AG04450 (cell line): Measurements from ENCODE around the gene ADSL. TPM values are rescaled to one million over a fixed set of nuclear protein-coding genes. Genes with fewer than 3 reads are reported as not detected.

Source experiments
- CTCF ChIA-PET: fragments of 300-600, 350-600 bp; formaldehyde crosslinking; extraction: SDS; loops from one replicate; lab custom pipeline; 2022; ENCODE audit warnings: antibody characterized with exemption, inconsistent platforms; lab: Charles Lee
- POLR2A ChIA-PET: fragments of 350-600 bp; formaldehyde crosslinking; extraction: SDS; loops from one replicate; lab custom pipeline; 2021; ENCODE audit warnings: antibody characterized with exemption, inconsistent platforms; lab: Yijun Ruan, JAX
- DNase-seq: peaks from one replicate; pipeline ENCODE4 v3.0.0-alpha.2; 2011; ENCODE audit warnings: low read depth, low spot score
- H3K27ac ChIP-seq: one replicate; pipeline ENCODE4 v1.5.1; 2012; ENCODE audit warnings: low read depth, low read length, control low read depth
- H3K27me3 ChIP-seq: one replicate; pipeline ENCODE4 v1.6.0; 2012; ENCODE audit warnings: low read length; ENCODE audit not compliant: control insufficient read depth, insufficient read depth
- H3K4me3 ChIP-seq: 2 replicates; pipeline ENCODE4 v1.5.1; 2011; ENCODE audit warnings: mild to moderate bottlenecking, low read depth, low read length, control low read depth
- H3K9me3 ChIP-seq: 2 replicates; pipeline ENCODE4 v1.5.1; 2012; ENCODE audit warnings: low read length; ENCODE audit not compliant: control insufficient read depth, insufficient read depth
- polyA plus RNA-seq: library from polyadenylated mRNA; depleted of rRNA; stranded (reverse); fragments of >200 nt; gene quantifications from 2 replicates; pipeline ENCODE4 v1.2.3, GENCODE V29; 2011
- TF ChIP-seq, protein P1 (sequence below): IDR thresholded peaks from 2 replicates; pipeline ENCODE4 v1.5.1; 2011; ENCODE audit warnings: low read depth, low read length, control low read depth, inconsistent platforms

The ADSL gene
- polyA plus RNA-seq, 1 experiment = 116 TPM

- Histone ChIP-seq H3K27ac (no peak overlapping the region), H3K4me3 (no peak overlapping the region), H3K9me3 (no peaks in the 10 kb centered on the region; the same call in 1 of the 2 replicates), H3K27me3 (no peaks in the 10 kb centered on the region)
- DNase-seq = no peak
- CTCF ChIA-PET = interaction anchor here (1.4 to 1.8 kb wide), 2 partner anchors 13 to 222 kb away, joined by 4 to 6 read pairs; no protein-coding TSS in a partner anchor
- TF ChIP-seq, protein P1, sequence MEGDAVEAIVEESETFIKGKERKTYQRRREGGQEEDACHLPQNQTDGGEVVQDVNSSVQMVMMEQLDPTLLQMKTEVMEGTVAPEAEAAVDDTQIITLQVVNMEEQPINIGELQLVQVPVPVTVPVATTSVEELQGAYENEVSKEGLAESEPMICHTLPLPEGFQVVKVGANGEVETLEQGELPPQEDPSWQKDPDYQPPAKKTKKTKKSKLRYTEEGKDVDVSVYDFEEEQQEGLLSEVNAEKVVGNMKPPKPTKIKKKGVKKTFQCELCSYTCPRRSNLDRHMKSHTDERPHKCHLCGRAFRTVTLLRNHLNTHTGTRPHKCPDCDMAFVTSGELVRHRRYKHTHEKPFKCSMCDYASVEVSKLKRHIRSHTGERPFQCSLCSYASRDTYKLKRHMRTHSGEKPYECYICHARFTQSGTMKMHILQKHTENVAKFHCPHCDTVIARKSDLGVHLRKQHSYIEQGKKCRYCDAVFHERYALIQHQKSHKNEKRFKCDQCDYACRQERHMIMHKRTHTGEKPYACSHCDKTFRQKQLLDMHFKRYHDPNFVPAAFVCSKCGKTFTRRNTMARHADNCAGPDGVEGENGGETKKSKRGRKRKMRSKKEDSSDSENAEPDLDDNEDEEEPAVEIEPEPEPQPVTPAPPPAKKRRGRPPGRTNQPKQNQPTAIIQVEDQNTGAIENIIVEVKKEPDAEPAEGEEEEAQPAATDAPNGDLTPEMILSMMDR = no peak
- POLR2A ChIA-PET = interaction anchor here (0.6 kb wide), 1 partner anchor 10 kb away, joined by 6 read pairs; no protein-coding TSS in a partner anchor
These were observed 77.8 kb downstream of the ADSL start for GRCh38 chr22:40423882-40424640.

DNA sequence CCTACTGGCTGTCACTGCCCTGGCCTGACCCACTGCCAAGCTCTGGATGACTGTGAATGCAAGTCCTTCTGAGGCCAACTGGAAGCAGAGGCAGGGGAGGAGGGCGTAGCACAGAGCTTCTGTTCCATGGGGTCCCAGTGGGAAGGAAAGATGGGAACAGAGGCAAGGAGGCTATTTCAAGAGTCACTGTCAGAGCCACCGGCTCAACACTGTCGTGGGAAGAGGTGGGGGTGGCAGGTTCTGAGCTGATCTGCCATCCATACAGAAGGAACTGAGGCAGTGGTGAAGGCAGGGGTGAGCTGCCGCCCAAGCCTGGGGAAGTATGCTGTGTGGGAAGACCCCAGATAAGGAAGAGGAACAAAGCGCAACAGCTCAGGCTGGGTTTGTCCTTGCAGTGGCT is 78.8 kb downstream of the ADSL start:
- CTCF ChIA-PET = interaction anchor here (1.8 to 3.9 kb wide), 2 partner anchors 12 to 221 kb away, joined by 4 to 22 read pairs; no protein-coding TSS in a partner anchor
- no peaks in the 10 kb centered on the region for H3K9me3 ChIP-seq
- DNase-seq = no peak
- H3K4me3 ChIP-seq = no peak overlapping the region
- TF ChIP-seq, protein P1 = no peak
- no peaks in the 10 kb centered on the region for H3K27me3 ChIP-seq
- no peak overlapping the region for H3K27ac ChIP-seq
- POLR2A ChIA-PET = interaction anchor here (0.6 kb wide), 1 partner anchor 9 kb away, joined by 6 read pairs; no protein-coding TSS in a partner anchor

DNA sequence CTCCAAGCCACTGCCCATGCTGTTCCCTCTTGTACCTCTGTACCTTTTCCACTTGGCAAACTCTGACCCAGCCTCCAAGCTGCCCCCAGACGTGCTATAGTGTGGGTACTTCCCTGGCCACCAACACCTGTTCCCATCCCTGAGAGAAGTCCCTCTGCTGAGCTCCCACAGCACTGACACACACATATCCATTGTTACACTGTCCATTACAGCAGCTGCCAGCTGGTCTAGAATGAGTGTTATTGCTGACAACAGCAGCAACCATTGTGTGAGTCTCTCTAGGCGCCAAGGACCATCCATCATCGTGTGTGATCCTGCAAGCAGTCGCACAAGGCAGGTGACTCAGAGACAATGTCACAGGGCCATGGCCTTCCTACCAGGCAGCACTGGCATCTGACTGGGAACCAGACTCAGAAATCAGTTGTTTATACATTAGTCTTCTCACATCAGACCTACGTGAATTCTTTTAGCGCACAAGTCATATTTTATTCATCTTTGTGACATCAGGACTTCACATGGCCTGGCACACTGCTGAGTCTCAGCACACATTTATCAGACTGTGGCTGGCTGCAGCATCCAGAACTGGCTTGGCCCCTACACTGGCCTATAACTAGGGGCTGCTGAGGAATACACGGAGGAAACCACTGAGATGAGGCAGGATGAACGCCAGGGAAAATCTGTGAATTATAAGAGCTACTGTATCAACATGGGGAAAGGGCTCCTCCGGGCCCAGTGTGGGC is 80.5 kb downstream of the ADSL start:
- Histone ChIP-seq H3K27ac (peak overlapping the region; percentile 31), H3K27me3 (no peaks in the 10 kb centered on the region), H3K4me3 (no peak overlapping the region), H3K9me3 (no peaks in the 10 kb centered on the region)
- TF ChIP-seq, protein P1 = no peak
- POLR2A ChIA-PET = interaction anchor here (0.8 kb wide), 1 partner anchor 210 kb away, joined by 3 read pairs; the partner anchor contains the start of gene MRTFA
- DNase-seq = no peak
- CTCF ChIA-PET = interaction anchor here (1.0 to 3.9 kb wide), 2 partner anchors 10 to 219 kb away, joined by 4 to 22 read pairs; no protein-coding TSS in a partner anchor

GRCh38 chr22:40428796-40429195 is 82.5 kb downstream of the ADSL start:
- no peak overlapping the region for H3K4me3 ChIP-seq
- no peak for DNase-seq
- H3K9me3 ChIP-seq = no peaks in the 10 kb centered on the region
- POLR2A ChIA-PET = no interaction called here
- CTCF ChIA-PET = interaction anchor here (3.9 kb wide), 1 partner anchor 8 kb away, joined by 22 read pairs; no protein-coding TSS in a partner anchor
- H3K27ac ChIP-seq = no peak overlapping the region
- H3K27me3 ChIP-seq = no peaks in the 10 kb centered on the region
- TF ChIP-seq, protein P1 = no peak
